ENCODE data around the gene CFAP92. TPM values are rescaled to one million over a fixed set of nuclear protein-coding genes. Genes with fewer than 3 reads are reported as not detected.

The CFAP92 gene
- total RNA-seq, 1 experiment from 2014 or later, result 0.92 TPM

- Histone ChIP-seq H3T11ph (ENCODE audit: low read length) (no peak overlapping the region), H4K5ac (ENCODE audit: insufficient read length, low read depth, low read length) (no peak overlapping the region), H2AFZ (ENCODE audit: low read length) (no peak overlapping the region), H2BK120ac (ENCODE audit: low read depth, low read length, poor library complexity, severe bottlenecking) (no peak overlapping the region), H3K27ac (ENCODE audit: insufficient read length, low read depth, low read length) (no peak overlapping the region), H3K4me2 (ENCODE audit: insufficient read depth, insufficient read length, low read length) (no peak overlapping the region), H3K9ac (ENCODE audit: extremely low read depth, insufficient read length, low read length) (no peak overlapping the region), H3K79me1 (ENCODE audit: insufficient read depth, low read depth, low read length, poor library complexity, severe bottlenecking) (no peaks in the 10 kb centered on the region), H4K8ac (replicated peaks; ENCODE audit: insufficient read length, low read depth, low read length) (no peak overlapping the region), H3K27me3 (ENCODE audit: insufficient read depth, low read length) (peaks cover 4% of the 10 kb centered on the region; the same call in 1 of the 2 replicates), H3K56ac (ENCODE audit: insufficient read length, low read depth, low read length) (no peak overlapping the region), H3K14ac (ENCODE audit: insufficient read depth, low read length) (no peak overlapping the region), H4K91ac (ENCODE audit: insufficient read length, low read depth, low read length) (no peak overlapping the region), H3K4me1 (ENCODE audit: insufficient read depth, low read length) (no peaks in the 10 kb centered on the region; the same call in 1 of the 2 replicates), H2BK5ac (ENCODE audit: insufficient read length, low read length) (no peak overlapping the region), H3K23me2 (ENCODE audit: insufficient read length, low read depth, low read length, poor library complexity, severe bottlenecking) (peaks cover 9% of the 10 kb centered on the region), H2BK20ac (ENCODE audit: low read depth, low read length, poor library complexity, severe bottlenecking) (no peak overlapping the region), H3K9me3 (ENCODE audit: control insufficient read depth, low read depth, low read length) (no peaks in the 10 kb centered on the region), H2BK12ac (ENCODE audit: insufficient read length, low read depth, low read length) (no peak overlapping the region), H3K4ac (ENCODE audit: low read depth, low read length) (no peak overlapping the region), H3K18ac (ENCODE audit: insufficient read length, low read depth, low read length) (no peak overlapping the region), H4K20me1 (ENCODE audit: control insufficient read depth, insufficient read depth, insufficient read length) (no peaks in the 10 kb centered on the region), H2BK15ac (ENCODE audit: low read depth, low read length) (no peak overlapping the region), H2AK5ac (ENCODE audit: insufficient read length, low read length) (no peak overlapping the region), H3K23ac (ENCODE audit: insufficient read length, low read depth, low read length) (no peak overlapping the region), H3K79me2 (ENCODE audit: insufficient read depth, low read length) (no peaks in the 10 kb centered on the region)
- WGBS (ENCODE audit: extremely low coverage, insufficient read length, low lambda C conversion rate), result no CpG with 5 or more reads among the region's 18 CpGs
- H3K36me3 Mint-ChIP-seq (ENCODE audit: insufficient read depth in 1 of 3, low read depth in 3 of 3), result no peaks in the 10 kb centered on the region; a peak in 1 of 7 replicates
- H3K27me3 Mint-ChIP-seq (ENCODE audit: low read depth), result peaks cover 46% of the 10 kb centered on the region
- no peak for TF ChIP-seq CTCF (conservative IDR thresholded peaks at IDR 0.05)
- H3K4me3 Mint-ChIP-seq, result no peak overlapping the region
- no peak overlapping the region for H3K27ac Mint-ChIP-seq
- no peaks in the 10 kb centered on the region for H3K9me3 Mint-ChIP-seq
- H3K4me1 Mint-ChIP-seq, result peaks cover 14 to 17% of the 10 kb centered on the region in 2 experiments
- no peak for DNase-seq
Observed at GRCh38 chr3:128991355-128991895, 2.5 kb downstream of the CFAP92 start.
